GM12873 (cell line): Measurements from ENCODE around the gene CRIP3.

Experiments used
- CTCF ChIP-seq: IDR thresholded peaks from 2 replicates; pipeline ENCODE4 v1.5.1; 2012; ENCODE audit warnings: low read depth, mild to moderate bottlenecking, moderate library complexity, low read length, control low read depth; ENCODE audit not compliant: insufficient read depth; ENCODE audit errors: missing control alignments

CRIP3 gene

GRCh38 chr6:43292763-43293318 is 15.8 kb downstream of the CRIP3 start:
- TF ChIP-seq CTCF, result no peak

DNA sequence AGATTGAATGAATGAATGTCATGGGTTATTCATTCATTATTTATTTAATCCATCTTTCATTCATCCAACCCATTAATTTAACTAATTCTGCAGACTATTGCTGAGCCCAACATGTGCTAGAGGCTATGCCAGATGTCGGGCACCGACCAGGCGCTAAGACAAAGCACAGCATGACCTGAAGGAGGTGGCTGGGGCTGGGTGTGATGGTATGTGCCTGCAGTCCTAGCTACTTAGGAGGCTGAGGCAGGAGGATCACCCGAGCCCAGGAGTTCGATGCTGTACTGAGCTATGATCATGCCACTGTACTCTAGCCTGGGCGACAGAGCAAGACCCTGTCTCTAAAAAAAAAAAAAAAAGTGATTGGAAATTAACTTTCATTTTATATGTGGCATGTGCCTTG is 16.3 kb downstream of the CRIP3 start:
- TF ChIP-seq CTCF, result no peak

DNA sequence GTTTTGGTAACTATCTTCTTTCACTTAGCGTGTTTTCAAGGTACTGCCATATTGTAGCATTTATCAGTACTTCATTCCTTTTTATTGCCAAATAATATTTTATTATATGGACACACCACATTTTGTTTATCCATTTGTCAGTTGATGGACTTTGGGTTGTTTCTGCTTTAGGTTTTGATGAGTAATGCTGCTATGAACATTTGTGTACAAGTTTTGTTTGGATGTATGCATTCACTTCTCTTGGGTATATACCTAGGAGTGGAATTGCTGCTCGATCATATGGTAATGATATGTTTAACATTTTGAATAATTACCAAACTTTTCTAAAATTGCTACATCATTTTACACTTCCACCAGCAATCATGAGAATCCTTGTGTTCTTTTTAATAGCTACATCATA is 16.9 kb downstream of the CRIP3 start:
- no peak for TF ChIP-seq CTCF

- TF ChIP-seq CTCF, result no peak
Measured at GRCh38 chr6:43290905-43291355, 17.7 kb downstream of the CRIP3 start.

DNA sequence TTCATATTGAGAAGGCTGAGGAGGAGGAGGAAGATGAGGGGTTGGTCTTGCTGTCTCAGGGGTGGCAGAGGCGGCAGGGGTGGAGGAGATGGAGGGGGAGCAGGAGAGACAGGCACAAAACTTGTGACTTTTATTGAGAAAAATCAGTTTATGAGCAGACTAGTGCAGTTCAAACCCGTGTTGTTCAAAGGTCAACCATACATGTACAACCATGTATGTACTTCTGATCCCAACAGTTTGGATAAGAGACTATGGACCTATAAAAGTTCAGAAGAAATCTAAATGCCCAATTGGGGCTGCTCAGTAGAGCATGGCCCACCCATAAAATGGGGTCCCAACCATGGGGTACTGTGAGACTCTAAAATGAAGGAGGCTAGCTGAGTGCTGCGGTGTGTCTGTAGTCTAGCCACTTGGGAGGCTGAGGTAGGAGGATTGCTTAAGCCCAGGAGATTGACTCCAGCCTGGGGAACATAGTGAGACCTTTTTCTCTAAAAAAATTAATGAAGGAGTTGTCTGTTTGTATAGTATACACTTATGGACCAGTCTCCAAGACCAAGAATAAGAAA is 18.2 kb downstream of the CRIP3 start:
- no peak for TF ChIP-seq CTCF

DNA sequence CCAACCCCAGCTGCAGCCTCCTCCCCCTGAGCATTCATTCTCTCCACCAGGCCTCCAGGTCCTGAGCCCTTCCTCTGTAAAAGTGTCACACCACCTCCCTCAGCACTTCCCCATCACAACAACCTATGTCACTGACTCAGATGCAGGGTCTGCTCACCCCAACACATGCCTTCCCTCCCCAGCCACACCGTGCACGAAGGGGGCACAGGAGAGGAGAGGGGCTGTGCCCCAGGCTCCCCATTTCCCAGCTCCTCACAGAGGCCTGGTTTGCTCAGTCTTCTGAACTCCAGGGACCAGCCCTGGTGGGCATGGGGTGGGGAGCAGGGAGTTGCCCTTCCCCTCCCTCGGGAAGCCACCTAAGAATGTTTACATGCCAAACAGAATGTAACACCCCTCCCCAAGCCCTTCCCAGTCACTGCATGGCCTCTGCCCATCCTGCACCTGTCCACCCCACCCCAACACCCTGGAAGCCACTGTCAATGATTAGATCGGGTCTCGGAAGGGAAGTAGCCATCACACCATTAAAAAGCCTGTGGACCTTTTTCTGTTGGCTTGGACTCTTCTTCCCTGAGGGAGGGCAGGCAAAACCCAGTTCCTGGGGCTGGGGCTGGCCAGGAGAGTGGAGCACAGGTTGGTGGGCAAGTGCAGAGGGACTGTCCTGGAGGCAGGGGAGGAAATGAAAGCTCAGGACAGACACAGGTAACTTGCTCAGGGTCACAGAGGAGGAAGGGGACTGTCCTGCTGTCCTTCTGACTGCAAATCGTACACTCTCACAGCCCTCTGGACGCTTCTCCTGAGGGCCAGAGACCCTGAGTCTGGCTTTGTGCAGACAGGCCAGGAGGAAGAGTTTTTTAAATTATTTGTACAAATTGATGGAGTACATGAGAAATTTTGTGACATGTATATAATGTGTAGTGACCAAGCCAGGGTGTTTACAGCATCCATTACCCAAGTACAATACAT is 20.6 kb downstream of the CRIP3 start:
- TF ChIP-seq CTCF, result no peak

DNA sequence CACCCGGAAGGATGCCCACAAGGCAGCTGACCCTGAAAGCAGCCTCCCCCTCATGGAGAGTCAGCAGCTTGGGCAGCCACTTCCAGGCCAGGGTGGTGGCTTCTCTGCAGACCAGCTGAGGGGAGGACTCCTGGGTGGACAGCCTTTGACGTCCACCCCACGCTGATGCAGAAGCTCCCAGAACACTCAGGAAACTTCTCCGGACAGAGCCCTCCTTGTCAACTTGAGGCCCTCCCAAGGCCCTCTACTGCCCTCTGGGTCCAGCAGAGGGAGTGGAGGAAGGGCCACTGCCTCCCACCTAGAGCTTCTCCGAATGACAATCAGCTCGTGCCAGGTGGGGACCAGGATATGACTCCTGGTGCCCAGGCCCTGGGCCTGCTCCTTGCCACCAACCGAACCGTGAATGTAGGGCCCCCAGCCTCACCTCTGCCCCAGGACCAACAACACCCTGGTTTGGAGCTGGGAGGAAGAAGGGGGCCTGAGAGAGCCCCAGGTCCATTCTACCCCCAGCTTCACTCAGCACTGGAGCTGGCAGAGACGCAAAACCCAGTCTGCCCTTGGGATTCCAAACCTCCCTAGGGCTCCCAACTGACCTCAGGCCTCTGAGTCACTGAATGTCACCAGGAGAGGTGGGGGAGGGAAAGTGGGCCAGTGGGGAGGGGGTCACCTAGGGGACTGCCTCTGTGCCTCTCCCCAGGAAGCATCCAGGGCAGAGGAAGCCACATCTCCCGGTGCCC is 21.5 kb downstream of the CRIP3 start:
- no peak for TF ChIP-seq CTCF
